ENCODE measurements around the gene STXBP5. TPM values are rescaled to one million over a fixed set of nuclear protein-coding genes. Genes with fewer than 3 reads are reported as not detected.

Gene STXBP5
- total RNA-seq (10 to 100 TPM; 36.5 TPM), polyA plus RNA-seq (1 to 10 TPM in 1 of 2 donors, under 1 TPM in 1; 0.90 to 7.2 TPM)

DNA sequence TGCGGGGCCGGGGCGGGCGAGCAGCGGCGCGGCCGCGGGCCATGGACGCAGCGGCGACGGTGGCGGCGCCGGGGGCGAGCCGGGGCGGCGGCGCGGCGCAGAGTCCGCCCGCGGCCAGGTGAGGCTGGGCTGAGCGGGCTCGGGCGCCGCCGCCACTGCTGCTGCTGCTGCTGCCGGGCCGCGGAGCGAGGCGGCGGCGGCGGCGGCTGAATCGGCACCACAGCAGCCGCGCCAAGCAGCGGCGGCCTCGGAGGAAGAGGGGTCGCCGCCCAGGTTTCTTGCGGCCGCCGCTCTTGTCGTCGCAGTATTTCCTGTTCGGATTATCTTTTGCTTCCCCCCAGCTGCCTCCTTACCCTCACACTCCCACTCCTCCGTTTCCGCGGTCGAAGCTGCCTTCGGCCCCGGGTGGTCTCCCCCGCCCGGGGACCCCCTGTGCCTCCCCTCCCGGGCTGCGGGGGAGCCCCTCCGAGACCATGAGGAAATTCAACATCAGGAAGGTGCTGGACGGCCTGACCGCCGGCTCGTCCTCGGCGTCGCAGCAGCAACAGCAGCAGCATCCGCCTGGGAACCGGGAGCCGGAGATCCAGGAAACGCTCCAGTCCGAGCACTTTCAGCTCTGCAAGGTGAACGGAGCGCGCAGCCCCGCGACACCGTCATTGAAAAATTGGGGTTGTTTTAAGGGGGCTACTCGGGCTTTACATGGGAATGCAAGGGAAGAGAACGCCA, at the start of gene STXBP5:
Gene STXBP5, plus strand, starts transcription at position 358 of the 726 bp plus-strand sequence. Its CDS starts 116 bp downstream, at position 474.
- peaks cover 32% of the 10 kb centered on the region for H3K4me1 ChIP-seq (ENCODE audit: insufficient read depth, low read length)
- CTCF ChIA-PET (ENCODE audit: partially characterized antibody): no interaction called here
- H3K27me3 ChIP-seq (ENCODE audit: insufficient read depth, low read length): no peaks in the 10 kb centered on the region
- peak within 1 kb of the TSS; percentile 93 to 99 (median 98) for H3K27ac Mint-ChIP-seq
- no peaks in the 10 kb centered on the region for H3K9me3 ChIP-seq (ENCODE audit: control insufficient read depth in 1 of 2, low read length in 2 of 2)
- H3K9me3 Mint-ChIP-seq: peaks cover 0 to 1% (median 0%) of the 10 kb centered on the region in 8 donors
- peak within 1 kb of the TSS; percentile 95 for H3K27ac ChIP-seq (ENCODE audit: low read depth, low read length)
- no peaks in the 10 kb centered on the region for H3K27me3 Mint-ChIP-seq
- peak within 1 kb of the TSS; percentile 88 to 99 (median 96) for H3K4me3 Mint-ChIP-seq
- H3K4me3 ChIP-seq (ENCODE audit: low read length in 2 of 2): peak within 1 kb of the TSS; percentile 77 to 98
- H3K36me3 ChIP-seq (ENCODE audit: insufficient read depth, low read length): no peaks in the 10 kb centered on the region
- H3K36me3 Mint-ChIP-seq: peaks cover 0 to 14% of the 10 kb centered on the region in 2 donors
- H3K4me1 Mint-ChIP-seq: peaks cover 23 to 54% (median 32%) of the 10 kb centered on the region in 4 donors
- DNase-seq: peak; percentile 45 to 55 (median 47)
- intact Hi-C loops (cut with micrococcal nuclease): loop anchor here (5.0 kb wide), 3 partner anchors 83 to 1242 kb away; partner anchors contain the start of gene SHPRH
- POLR2A ChIA-PET (ENCODE audit: partially characterized antibody): interaction anchor here (0.6 to 2.3 kb wide), 7 partner anchors 9 to 1544 kb away, joined by 3 to 7 read pairs (median 3); no protein-coding TSS in a partner anchor

DNA sequence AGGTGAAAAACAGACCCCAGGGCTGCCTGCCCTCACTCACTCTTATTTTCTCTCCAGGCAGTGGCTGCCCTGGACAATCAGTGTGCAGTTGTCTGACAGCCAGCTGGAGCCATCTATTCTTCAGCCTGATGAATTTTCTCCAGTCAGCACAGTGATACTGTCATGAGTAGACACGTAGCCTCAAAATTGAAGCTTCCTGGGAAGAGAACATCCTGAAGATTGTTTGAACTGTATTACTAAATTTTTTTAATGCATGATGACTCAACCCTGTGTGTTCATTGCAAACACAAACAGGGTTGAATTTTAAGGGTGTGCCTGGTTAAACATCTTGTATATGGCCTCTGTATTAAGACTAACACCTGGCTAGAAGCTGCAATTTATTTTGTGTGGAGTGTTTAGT, 49.8 kb upstream of the STXBP5 start:
- Histone ChIP-seq H3K27me3 (ENCODE audit: insufficient read depth, low read length) (no peaks in the 10 kb centered on the region), H3K27ac (ENCODE audit: low read depth, low read length) (no peak overlapping the region), H3K9me3 (ENCODE audit: control insufficient read depth in 1 of 2, low read length in 2 of 2) (no peaks in the 10 kb centered on the region), H3K4me1 (ENCODE audit: insufficient read depth, low read length) (no peaks in the 10 kb centered on the region), H3K36me3 (ENCODE audit: insufficient read depth, low read length) (no peaks in the 10 kb centered on the region), H3K4me3 (ENCODE audit: low read length in 2 of 2) (no peak overlapping the region)
- Mint-ChIP-seq H3K36me3 (no peaks in the 10 kb centered on the region), H3K9me3 (no peaks in the 10 kb centered on the region), H3K4me3 (no peak overlapping the region), H3K27ac (no peak overlapping the region), H3K4me1 (no peaks in the 10 kb centered on the region), H3K27me3 (peaks cover 0 to 3% of the 10 kb centered on the region in 2 donors)
- POLR2A ChIA-PET (ENCODE audit: partially characterized antibody): no interaction called here
- no peak for DNase-seq
- intact Hi-C loops (cut with micrococcal nuclease): no loop called here
- CTCF ChIA-PET (ENCODE audit: partially characterized antibody): no interaction called here

DNA sequence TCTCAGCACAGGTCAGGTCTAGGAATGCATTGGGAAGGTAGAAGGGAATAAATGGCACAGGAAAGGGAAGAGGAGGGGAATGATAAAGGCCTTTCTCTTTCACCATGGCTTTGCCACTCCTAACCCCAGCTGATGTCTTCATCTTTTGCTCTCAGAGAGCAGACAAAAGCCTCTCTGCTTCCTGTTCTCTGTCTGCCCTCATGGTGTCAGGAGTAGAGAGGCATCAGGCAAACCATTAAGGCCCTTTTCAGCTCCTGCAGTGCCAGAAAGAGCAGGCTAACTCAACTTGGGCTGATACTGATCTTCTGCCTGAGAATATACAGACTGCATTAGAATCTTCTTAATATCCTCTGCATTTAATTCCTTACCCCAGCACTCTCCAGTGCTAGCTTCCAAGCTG, 48.0 kb upstream of the STXBP5 start:
- ChIA-PET CTCF (ENCODE audit: partially characterized antibody) (no interaction called here), POLR2A (ENCODE audit: partially characterized antibody) (no interaction called here)
- Histone ChIP-seq H3K27me3 (ENCODE audit: insufficient read depth, low read length) (no peaks in the 10 kb centered on the region), H3K9me3 (ENCODE audit: control insufficient read depth in 1 of 2, low read length in 2 of 2) (no peaks in the 10 kb centered on the region), H3K4me3 (ENCODE audit: low read length in 2 of 2) (no peak overlapping the region), H3K27ac (ENCODE audit: low read depth, low read length) (no peak overlapping the region), H3K36me3 (ENCODE audit: insufficient read depth, low read length) (no peaks in the 10 kb centered on the region), H3K4me1 (ENCODE audit: insufficient read depth, low read length) (no peaks in the 10 kb centered on the region)
- H3K27me3 Mint-ChIP-seq: peaks cover 0 to 5% of the 10 kb centered on the region in 2 donors
- no peak overlapping the region for H3K27ac Mint-ChIP-seq
- DNase-seq: no peak
- no peaks in the 10 kb centered on the region for H3K4me1 Mint-ChIP-seq
- intact Hi-C loops (cut with micrococcal nuclease): no loop called here
- no peaks in the 10 kb centered on the region for H3K9me3 Mint-ChIP-seq
- H3K36me3 Mint-ChIP-seq: no peaks in the 10 kb centered on the region
- H3K4me3 Mint-ChIP-seq: no peak overlapping the region

DNA sequence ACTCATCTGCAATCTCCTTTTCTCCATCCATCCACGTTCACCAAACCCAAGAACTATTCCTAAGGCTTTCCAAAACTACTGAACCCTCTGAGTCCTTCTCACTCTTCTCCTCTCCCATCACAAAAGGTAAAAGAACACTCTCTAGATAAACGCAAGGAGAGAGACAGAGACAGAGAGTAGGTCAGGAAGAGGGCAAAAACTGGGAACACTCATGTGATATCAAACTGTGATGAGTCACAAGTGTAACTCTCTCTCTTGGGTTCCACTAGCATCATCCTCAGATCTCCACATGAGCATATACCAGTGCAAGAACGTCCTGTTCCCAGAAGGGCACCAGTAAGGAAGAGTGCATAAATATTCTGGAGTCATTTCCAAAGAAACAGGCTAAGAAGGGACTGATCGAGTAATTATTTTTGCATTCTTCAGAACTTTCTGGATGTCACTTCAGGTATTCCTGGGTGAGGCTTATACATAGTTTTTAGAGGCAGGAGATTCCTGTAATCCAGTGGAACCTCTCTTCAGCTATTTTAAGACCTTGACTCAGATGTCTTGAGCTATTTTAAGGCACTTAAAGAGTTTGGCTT, 47.3 kb upstream of the STXBP5 start:
- intact Hi-C loops (cut with micrococcal nuclease): no loop called here
- H3K4me3 ChIP-seq (ENCODE audit: low read length in 2 of 2): no peak overlapping the region
- H3K4me1 ChIP-seq (ENCODE audit: insufficient read depth, low read length): no peaks in the 10 kb centered on the region
- Mint-ChIP-seq H3K27me3 (peaks cover 0 to 5% of the 10 kb centered on the region in 2 donors), H3K36me3 (no peaks in the 10 kb centered on the region), H3K4me1 (no peaks in the 10 kb centered on the region), H3K27ac (no peak overlapping the region), H3K4me3 (no peak overlapping the region), H3K9me3 (peaks cover 0 to 1% (median 0%) of the 10 kb centered on the region in 8 donors)
- no peaks in the 10 kb centered on the region for H3K27me3 ChIP-seq (ENCODE audit: insufficient read depth, low read length)
- H3K9me3 ChIP-seq (ENCODE audit: control insufficient read depth in 1 of 2, low read length in 2 of 2): no peaks in the 10 kb centered on the region
- H3K36me3 ChIP-seq (ENCODE audit: insufficient read depth, low read length): no peaks in the 10 kb centered on the region
- ChIA-PET POLR2A (ENCODE audit: partially characterized antibody) (no interaction called here), CTCF (ENCODE audit: partially characterized antibody) (no interaction called here)
- no peak for DNase-seq
- H3K27ac ChIP-seq (ENCODE audit: low read depth, low read length): no peak overlapping the region

DNA sequence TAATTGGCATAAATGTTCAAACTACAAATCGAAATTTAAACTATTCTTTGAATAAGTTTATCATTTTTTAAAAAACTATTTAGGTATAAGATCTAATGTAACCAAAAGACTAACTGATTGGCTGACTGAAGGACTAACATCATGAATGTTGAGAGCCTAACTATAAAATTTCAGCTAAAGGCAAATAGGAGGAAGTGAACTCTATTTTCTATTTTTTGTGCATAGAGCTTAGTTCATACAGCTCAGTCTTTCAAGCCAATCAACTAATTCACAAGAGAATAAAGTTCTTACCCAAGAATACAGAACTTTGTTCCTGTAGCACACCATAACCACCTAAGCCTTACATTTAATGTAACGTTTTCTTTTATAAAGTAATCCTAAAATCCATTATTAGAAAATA, 46.3 kb upstream of the STXBP5 start:
- H3K36me3 ChIP-seq (ENCODE audit: insufficient read depth, low read length): no peaks in the 10 kb centered on the region
- no peak overlapping the region for H3K27ac ChIP-seq (ENCODE audit: low read depth, low read length)
- Mint-ChIP-seq H3K9me3 (peaks cover 0 to 1% (median 0%) of the 10 kb centered on the region in 8 donors), H3K4me1 (no peaks in the 10 kb centered on the region), H3K27ac (no peak overlapping the region), H3K36me3 (no peaks in the 10 kb centered on the region), H3K4me3 (no peak overlapping the region), H3K27me3 (peaks cover 0 to 5% of the 10 kb centered on the region in 2 donors)
- intact Hi-C loops (cut with micrococcal nuclease): no loop called here
- H3K27me3 ChIP-seq (ENCODE audit: insufficient read depth, low read length): no peaks in the 10 kb centered on the region
- ChIA-PET CTCF (ENCODE audit: partially characterized antibody) (no interaction called here), POLR2A (ENCODE audit: partially characterized antibody) (no interaction called here)
- no peaks in the 10 kb centered on the region for H3K9me3 ChIP-seq (ENCODE audit: control insufficient read depth in 1 of 2, low read length in 2 of 2)
- H3K4me1 ChIP-seq (ENCODE audit: insufficient read depth, low read length): no peaks in the 10 kb centered on the region
- DNase-seq: no peak
- no peak overlapping the region for H3K4me3 ChIP-seq (ENCODE audit: low read length in 2 of 2)

DNA sequence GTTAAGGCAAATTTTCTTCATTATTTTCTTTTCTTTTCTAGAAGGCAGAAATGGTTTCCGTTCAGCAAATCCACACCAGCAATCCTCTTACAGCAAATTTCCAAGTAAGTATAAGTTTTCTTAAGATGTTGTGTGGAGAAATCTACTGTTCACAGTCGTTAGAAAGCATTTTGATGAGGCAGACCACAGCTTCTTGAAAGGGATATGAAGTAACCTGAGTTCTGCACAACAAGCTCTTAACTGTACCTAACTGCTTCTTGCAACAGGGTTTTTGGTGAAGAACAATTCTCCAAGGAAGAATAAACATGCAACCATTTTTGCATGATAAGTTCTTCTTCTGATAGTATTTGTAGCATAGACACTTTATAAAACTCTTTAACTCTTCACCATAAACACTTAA, 45.3 kb upstream of the STXBP5 start:
- intact Hi-C loops (cut with micrococcal nuclease): no loop called here
- Histone ChIP-seq H3K4me3 (ENCODE audit: low read length in 2 of 2) (no peak overlapping the region), H3K4me1 (ENCODE audit: insufficient read depth, low read length) (no peaks in the 10 kb centered on the region), H3K9me3 (ENCODE audit: control insufficient read depth in 1 of 2, low read length in 2 of 2) (no peaks in the 10 kb centered on the region), H3K27ac (ENCODE audit: low read depth, low read length) (no peak overlapping the region), H3K27me3 (ENCODE audit: insufficient read depth, low read length) (no peaks in the 10 kb centered on the region), H3K36me3 (ENCODE audit: insufficient read depth, low read length) (no peaks in the 10 kb centered on the region)
- Mint-ChIP-seq H3K9me3 (peaks cover 0 to 2% (median 0%) of the 10 kb centered on the region in 8 donors), H3K36me3 (no peaks in the 10 kb centered on the region), H3K27me3 (peaks cover 0 to 2% of the 10 kb centered on the region in 2 donors), H3K4me3 (no peak overlapping the region), H3K4me1 (no peaks in the 10 kb centered on the region), H3K27ac (no peak overlapping the region)
- CTCF ChIA-PET (ENCODE audit: partially characterized antibody): no interaction called here
- POLR2A ChIA-PET (ENCODE audit: partially characterized antibody): no interaction called here
- no peak for DNase-seq

DNA sequence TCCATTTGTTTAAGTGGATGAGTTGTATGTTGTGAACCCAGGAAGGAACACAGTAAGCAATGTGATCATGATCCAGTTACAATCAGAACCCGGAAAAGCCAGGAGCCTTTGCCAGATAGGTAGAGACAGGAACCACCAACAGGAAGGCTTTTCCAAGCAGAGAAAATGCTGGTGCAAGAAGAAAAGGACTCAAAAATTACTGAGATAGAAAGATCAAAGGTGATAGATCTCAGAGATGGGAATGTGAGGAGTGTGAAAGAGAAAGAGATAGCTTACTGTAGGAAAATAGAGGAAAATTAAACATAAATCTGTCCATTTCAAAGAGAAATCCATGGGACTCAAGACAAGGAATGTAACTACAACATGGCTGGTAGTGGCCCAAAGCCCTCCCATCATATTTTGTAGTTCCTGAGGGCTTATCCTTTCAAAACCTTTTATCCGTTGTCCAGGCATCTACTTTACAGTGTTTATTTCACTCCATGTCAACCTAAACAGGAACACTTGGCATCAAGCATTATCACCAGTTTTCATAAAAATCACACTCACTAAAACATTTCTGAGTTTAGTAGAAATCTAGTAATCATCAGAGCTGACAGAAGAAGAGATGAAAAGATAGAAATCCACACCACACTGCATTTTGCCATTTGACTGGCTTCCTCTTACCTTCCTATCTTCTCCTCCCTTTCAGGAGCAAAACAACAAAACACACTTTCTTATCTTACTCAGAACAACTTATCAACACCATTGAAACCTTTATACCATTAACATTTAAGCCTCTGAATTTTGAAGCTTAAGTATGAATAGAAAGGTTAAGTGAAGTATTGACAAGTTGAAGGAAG, 44.5 kb upstream of the STXBP5 start:
- intact Hi-C loops (cut with micrococcal nuclease): no loop called here
- Histone ChIP-seq H3K4me1 (ENCODE audit: insufficient read depth, low read length) (no peaks in the 10 kb centered on the region), H3K36me3 (ENCODE audit: insufficient read depth, low read length) (no peaks in the 10 kb centered on the region), H3K9me3 (ENCODE audit: control insufficient read depth in 1 of 2, low read length in 2 of 2) (no peaks in the 10 kb centered on the region), H3K27me3 (ENCODE audit: insufficient read depth, low read length) (no peaks in the 10 kb centered on the region), H3K27ac (ENCODE audit: low read depth, low read length) (no peak overlapping the region), H3K4me3 (ENCODE audit: low read length in 2 of 2) (no peak overlapping the region)
- Mint-ChIP-seq H3K36me3 (no peaks in the 10 kb centered on the region), H3K27ac (no peak overlapping the region), H3K4me1 (no peaks in the 10 kb centered on the region), H3K9me3 (peaks cover 0 to 2% (median 0%) of the 10 kb centered on the region in 8 donors), H3K27me3 (peaks cover 0 to 2% of the 10 kb centered on the region in 2 donors), H3K4me3 (no peak overlapping the region)
- ChIA-PET POLR2A (ENCODE audit: partially characterized antibody) (no interaction called here), CTCF (ENCODE audit: partially characterized antibody) (no interaction called here)
- no peak for DNase-seq

Measured in CD4-positive, alpha-beta memory T cell (primary cell).